Left cardiac atrium (tissue), 4 donors: ENCODE measurements around the gene TMEM74B. TPM values are rescaled to one million over a fixed set of nuclear protein-coding genes. Genes with fewer than 3 reads are reported as not detected.
"Not testable (repeated sequence)": the region's sequence is repeated elsewhere in the genome, so short reads cannot be mapped to it uniquely, and the experiment has no call there.

Experiments
- ATAC-seq, 2 donors: fragments of 200-7000 bp; cut with Tn5 transposase; one replicate each; pipeline ENCODE4 v1.9.1; 2020; ENCODE audit warnings: mild to moderate bottlenecking in 2 of 2, moderate library complexity in 2 of 2
- DNase-seq: peaks from one replicate; pipeline ENCODE4 v3.0.0-alpha.2; 2020
- intact Hi-C, 2 donors: fragments of 100-400 bp; cut with DNase I; formaldehyde crosslinking; loops; one replicate each; pipeline versions ENCODE4 v1.14.1 to v1.15.1; 2022 to 2023
- long read RNA-seq: library from polyadenylated mRNA; unstranded; transcript quantifications from one replicate; pipeline ENCODE4 v2.0.0, GENCODE V29; 2021
- total RNA-seq, 2 donors: library from RNA; stranded (reverse); fragmentation: NEBNext Ultra II Directional; extraction: Animal tissue kit (Norgen Biotek cat#: 25700); gene quantifications; one replicate each; pipeline ENCODE4 v1.2.1, GENCODE V29; 2021
- donor health status: DM: no; HTN: yes; CAD: no.
- donor health status: DM: no; HTN: yes; CAD: no; lungs with severe emphysema.
- donor health status: DM: yes; HTN: yes; CAD: no.
- donor health status: Dilated cardiomyopathy.

Gene TMEM74B
- 1 to 10 TPM; 6.4 to 6.5 TPM for total RNA-seq
- long read RNA-seq, partial matches to known transcripts, result 0 of 3 reads
- long read RNA-seq, other reads (novel, unspliced or antisense), result 2 of 3 reads

DNA sequence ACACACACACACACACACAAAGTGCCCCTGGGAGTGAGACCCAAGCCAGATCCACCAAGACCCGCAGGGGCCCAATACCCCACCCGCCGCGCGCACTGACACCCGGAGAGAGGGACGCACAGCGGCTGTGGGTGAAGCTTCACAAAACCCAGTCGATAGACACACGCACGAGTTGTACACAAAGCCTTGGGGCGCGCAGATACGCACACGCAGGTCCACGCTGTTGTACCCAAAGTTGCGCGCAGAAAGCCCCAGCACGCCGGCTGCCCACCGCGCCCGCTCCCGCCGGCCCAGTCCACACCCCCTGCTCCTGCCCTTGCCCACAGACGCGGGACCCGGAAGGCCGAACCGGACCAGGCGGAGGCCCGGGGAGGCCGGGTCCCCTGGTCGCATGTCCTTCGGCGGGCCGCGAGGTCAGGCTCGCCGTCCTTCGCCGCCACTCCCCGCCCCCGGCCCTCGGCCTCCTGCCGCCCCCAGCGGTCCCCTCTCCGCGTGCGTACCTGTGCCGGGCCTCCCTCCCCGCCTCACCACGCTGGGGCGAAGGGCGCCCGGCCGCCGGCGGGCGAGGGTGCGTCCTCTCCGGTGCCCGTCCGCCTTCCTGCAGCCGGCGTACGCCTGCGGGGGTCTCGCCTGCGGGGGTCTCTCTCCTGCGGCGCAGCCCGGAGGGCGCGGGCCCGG lies at the start of gene TMEM74B:
Gene TMEM74B, minus strand, starts transcription at position 344 of the 678 bp plus-strand sequence. CDS start 1,180 bp downstream, outside the sequence.
- DNase-seq (peak; percentile 27), ATAC-seq (peak; percentile 15 to 34)
- intact Hi-C loops, result no loop called here

DNA sequence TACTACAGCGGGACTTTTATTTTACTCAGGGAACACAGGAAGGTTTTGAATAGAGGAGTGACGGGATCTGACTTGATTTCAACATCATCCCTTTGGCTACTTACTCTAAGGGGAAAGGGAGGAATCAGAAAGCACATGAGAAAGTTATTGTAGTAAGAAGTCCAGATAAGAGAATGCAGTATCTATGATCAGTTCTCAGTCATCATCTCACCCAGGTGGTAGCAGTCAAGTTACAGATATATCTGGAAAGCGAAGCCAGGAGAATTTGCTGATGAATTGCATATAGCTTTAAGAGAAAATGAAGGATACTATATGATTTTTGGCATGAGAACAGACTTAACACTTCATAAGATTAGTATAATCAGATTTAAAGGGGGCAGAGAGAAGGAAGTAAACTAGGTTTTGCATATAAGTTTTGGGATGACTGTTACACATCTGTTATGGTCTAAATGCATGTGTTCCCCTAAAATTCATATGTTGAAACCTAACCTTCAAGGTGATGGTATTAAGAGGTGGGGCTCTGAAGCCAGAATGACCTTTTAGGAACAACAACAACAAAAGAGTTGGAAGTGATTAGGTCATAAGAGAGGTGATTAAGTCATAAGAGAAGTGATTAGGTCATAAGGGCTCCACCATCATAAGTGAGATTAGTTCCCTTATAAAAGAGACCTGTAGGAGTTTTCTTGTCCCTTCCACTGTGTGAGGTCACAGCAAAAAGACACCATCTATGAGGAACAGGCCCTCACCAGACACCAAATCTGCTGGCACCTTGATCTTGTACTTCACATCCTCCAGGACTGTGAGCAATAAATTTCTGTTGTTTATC lies 47.7 kb upstream of the TMEM74B start:
- intact Hi-C loops, result no loop called here
- DNase-seq (no peak), ATAC-seq (no peak)

DNA sequence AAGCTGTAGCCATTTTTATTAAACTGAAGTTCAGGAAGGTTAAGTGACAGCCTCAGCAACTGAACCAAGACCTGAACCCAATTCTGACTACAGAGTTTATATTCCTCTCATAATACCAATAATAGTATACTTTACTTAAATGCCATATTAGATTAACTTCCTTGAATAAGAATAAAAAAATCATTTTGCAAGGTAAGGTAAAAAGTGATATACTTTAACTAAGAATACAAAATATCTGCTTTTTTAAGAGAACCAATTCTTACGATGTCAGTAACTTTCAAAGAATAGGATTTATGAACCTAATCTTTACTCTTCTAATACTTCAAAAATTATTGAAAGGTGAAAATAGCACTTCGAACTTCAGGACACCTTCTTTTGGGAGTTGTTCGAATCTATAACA lies 44.8 kb upstream of the TMEM74B start:
- ATAC-seq, result no peak
- DNase-seq, result no peak
- intact Hi-C loops, result no loop called here

DNA sequence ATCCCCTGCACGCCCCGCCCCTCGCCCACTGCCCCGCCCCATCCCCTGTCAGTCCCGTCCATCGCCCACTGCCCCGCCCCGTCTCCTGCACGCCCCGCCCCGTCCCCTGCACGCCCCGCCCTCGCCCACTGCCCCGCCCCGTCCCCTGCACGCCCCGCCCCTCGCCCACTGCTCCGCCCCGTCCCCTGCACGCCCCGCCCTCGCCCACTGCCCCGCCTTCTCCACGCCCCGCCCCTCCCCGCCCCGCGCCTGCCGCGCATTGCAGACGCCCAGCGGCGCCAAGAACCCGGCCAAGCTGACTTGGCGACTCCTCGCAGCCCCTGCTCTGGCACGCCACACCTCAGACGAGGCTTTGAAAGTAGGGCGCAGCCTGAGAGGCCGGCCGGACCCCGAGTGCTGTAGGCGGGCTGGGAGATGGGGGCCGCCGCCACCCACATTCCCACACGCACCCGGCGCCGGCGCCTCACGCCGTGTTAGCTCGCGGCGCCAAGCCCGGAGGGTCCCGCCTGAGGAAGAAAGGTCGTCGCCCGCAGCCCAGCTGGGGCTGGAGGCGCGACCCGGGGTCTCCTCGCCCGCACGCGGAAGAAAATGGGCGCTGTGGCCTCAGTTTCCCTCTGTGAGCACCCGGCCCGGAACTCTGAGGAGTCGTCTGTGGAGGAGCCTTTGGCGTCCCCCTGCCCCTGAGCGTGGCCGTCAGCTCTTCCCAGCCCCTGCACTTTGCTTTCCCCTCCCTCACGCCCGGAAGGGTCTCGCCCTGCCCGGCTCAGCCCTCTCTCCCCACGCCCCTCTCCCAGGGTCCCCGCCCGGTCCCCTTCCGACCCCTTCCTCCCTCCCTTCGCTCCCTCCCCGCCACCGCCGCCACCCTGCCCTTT lies 41.2 kb upstream of the TMEM74B start, which contains the start of gene RAD21L1:
Gene RAD21L1, plus strand, starts transcription at position 262 of the 872 bp plus-strand sequence. CDS start 2,410 bp downstream, outside the sequence.
- DNase-seq, result peak; percentile 89
- intact Hi-C loops, result no loop called here
- ATAC-seq, result peak; percentile 96 to 98

DNA sequence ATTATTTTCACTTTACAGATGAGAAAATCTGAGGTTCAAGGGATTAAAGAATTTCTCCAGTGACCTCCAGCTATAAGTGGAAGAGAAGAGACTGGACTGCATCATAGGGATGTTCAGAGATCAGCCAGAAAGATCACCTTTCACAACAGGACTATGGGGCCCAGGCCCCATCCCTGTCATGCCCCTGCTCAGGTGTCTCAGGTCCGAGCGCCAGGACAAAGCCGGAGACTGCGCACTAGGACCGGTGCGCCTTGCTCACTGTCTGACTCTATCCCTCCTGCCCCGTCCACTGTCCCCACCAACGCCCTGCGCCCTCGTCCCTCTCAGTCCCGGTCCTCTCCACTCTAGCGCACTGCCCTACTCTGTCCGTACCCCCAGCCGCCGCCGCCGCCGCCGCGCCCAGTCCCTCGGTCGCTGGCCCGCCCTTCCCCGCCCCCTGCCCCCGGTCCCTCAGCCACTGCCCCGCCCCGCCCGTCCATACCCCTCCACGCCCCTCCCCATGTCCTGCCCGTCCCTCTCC lies 40.5 kb upstream of the TMEM74B start:
- intact Hi-C loops, result no loop called here
- no peak for DNase-seq
- peak in 1 of 2 donors; percentile 77 for ATAC-seq

DNA sequence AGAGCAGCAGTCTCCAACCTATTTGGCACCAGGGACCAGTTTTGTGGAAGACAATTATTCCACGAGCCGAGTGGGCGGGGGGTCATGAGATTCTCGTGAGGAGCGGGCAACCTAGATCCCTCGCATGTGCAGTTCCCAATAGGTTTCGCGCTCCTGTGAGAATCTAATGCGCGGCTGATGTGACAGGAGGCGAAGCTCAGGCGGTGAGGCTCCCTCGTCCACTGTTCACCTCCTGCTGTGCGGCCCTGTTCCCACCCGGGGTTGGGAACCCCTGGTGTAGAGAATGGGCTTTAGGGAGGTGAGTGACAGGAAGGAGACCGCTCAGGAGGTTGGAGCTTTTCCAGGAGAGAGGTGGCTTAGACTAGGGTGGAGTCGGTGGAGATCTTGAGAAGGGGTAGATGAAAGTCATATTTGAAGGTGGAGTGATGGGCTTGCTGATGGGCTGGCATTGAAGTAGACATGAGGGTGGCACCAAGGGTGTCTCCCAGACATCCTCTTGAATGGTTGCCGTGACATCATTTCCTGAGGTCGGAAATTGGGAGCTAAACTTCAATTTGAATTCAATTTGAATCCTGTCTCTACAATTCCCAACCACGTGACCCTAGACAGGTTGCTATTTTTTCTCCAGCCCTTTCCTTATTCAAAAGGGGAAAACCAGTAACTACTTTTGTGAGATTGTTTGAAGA lies 39.6 kb upstream of the TMEM74B start:
- intact Hi-C loops, result no loop called here
- DNase-seq (no peak), ATAC-seq (no peak)

DNA sequence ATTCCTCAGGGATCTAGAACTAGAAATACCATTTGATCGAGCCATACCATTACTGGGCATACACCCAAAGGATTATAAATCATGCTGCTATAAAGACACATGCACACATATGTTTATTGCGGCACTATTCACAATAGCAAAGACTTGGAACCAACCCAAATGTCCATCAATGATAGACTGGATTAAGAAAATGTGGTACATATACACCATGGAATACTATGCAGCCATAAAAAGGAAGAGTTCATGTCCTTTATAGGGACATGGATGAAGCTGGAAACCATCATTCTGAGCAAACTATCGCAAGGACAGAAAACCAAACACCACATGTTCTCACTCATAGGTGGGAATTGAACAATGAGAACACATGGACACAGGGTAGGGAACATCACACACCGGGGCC lies 38.0 kb upstream of the TMEM74B start:
- DNase-seq, ATAC-seq, intact Hi-C loops: not testable (repeated sequence)

DNA sequence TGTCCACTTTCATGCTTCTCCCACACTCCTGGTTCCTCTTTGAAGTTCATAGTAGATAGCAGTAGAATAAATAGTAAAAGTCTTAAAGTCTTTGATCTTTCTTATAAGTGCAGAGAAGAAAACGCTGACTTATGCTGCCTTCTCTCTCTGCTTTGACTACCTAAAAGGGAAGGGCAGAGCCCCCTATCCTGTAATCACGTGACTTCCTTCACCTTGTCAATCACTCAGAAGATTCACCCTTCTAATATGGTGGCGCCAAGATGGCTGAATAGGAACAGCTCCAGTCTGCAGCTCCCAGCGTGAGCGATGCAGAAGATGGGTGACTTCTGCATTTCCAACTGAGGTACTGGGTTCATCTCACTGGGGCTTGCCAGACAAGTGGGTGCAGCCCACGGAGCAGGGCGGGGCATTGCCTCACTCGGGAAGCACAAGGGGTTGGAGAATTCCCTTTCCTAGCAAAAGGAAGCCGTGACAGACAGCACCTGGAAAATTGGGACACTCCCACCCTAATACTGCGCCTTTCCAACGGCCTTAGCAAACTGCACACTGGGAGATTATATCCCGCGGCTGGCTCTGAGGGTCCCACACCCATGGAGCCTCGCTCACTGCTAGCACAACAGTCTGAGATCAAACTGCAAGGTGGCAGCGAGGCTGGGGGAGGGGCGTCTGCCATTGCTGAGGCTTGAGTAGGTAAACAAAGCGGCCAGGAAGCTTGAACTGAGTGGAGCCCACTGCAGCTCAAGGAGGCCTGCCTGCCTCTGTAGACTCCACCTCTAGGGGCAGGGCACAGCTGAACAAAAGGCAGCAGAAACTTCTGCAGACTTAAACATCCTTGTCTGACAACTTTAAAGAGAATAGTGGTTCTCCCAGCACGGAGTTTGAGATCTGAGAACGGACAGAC lies 32.0 kb upstream of the TMEM74B start:
- intact Hi-C loops, result loop anchor here (10.0 kb wide), 1 partner anchor 402 kb away; no protein-coding TSS in a partner anchor
- DNase-seq, ATAC-seq: not testable (repeated sequence)

DNA sequence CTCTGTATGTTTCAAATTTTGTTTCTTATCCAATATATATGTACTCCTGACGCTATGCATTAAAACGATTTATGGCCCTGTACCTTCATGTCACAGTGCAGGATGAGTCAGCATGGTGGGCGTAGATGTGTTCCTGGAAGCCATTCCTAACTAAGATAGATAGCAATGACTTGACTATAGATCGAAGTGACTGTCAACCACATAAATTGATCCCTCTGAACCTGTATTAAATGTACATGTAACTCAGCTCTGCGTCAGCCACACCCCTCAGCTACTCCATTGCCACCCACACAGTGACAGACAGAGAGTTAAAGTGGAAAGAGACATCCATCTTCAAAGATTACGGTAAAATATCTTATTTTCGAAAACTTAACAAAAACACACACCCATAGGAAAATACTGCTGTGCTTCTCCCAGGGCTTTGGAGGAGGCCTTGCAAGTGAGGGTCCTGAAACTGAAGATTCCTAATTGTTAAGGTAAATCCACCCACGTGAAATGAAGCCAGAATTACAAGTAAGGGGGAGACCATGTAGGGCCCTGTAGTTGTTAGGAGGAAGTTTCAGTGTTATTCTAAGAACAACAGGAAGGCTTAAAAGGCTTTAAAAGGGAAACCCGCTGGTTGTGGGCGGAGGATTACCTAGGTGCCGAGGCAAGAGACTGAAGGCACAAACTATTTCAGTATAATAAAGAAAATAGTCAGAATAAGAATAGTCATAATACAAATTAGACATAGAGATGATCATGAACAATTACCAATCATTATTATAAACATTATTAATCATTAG lies 30.8 kb upstream of the TMEM74B start:
- intact Hi-C loops, result loop anchor here (10.0 kb wide), 1 partner anchor 401 kb away; no protein-coding TSS in a partner anchor
- ATAC-seq (no peak), DNase-seq (no peak)

DNA sequence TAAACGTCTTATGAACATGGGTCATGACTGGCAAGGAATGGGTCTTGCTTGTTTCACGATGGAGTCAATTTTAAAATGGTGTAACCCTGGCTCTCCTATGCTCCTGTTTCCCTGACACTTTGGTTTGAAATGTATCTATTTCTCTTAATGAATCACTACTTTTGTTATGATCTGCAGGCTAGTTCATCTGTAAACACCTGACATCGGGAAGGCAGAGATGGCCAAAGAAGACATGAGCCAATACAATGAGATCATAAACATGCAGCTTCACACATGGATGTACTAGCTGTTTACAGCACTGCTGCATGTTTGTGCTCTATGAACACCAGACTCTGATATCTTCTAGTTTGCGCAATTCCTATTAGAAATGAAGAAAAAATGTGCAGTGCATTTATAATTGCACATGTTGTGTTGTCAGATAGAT lies 30.1 kb upstream of the TMEM74B start:
- intact Hi-C loops, result loop anchor here (5.0 to 10.0 kb wide), 2 partner anchors 98 to 400 kb away; partner anchors contain the start of gene PSMF1 (in 1 of the 2)
- ATAC-seq, result no peak
- no peak for DNase-seq

DNA sequence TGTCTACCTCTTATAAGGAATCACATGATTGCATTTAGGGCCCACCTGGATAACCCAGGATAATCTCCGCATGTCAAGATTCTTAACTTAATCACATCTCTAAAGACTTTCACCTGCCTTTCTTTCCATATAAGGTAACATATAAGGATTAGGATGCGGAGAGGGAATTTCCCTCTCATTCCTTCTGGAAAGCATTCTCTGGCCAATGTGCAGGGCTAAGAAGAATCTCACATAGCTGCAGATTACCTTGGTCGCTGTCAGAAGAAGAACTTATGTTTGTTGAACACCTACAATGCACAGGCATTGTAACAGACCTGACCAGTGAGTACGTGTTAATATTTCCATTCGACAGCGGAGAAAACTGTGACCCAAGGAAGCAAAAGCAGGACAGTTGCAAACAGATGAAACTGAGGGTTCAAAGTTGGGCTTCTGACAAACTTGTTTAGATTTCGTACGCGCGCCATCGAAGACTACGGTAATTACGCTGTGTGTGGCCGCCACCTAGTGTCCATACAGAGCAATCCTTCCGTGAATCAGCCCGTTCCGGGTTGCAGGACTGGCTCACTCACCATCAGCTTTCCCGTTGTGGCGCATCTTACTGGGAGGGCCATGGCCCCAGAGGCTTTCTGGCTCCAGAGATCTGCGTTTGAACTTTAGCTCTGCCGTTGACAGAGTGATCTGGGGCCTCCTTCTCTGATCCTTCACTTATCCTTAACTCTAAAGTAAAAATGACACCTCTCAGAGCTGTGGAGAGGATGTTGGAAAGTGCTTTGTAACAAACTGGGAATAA lies 28.0 kb upstream of the TMEM74B start:
- ATAC-seq, result peak; percentile 82 to 92
- intact Hi-C loops, result loop anchor here (5.0 to 10.0 kb wide), 2 partner anchors 96 to 398 kb away; partner anchors contain the start of gene PSMF1 (in 1 of the 2)
- DNase-seq, result peak; percentile 79

DNA sequence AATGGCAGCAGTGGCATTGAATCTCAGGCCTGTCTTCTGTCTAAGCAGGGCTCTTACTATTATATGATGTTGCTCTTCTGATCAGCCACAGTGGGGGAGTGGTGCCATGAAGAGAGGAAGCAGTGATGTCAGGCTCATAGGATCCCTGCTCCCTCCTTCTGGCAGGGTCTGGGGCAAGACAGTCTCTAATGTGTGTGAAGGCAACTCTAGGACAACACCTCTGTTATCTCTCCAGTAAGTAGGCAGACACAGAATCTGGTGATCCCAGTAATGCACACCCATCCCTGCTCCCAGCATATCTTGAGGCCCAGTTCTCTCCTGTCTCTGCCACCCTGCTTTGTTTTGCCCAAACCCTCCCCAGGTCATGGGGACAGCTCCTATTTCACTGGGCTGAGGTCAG lies 27.2 kb upstream of the TMEM74B start:
- ATAC-seq, result no peak
- intact Hi-C loops, result loop anchor here (5.0 to 10.0 kb wide), 2 partner anchors 95 to 397 kb away; partner anchors contain the start of gene PSMF1 (in 1 of the 2)
- DNase-seq, result no peak

DNA sequence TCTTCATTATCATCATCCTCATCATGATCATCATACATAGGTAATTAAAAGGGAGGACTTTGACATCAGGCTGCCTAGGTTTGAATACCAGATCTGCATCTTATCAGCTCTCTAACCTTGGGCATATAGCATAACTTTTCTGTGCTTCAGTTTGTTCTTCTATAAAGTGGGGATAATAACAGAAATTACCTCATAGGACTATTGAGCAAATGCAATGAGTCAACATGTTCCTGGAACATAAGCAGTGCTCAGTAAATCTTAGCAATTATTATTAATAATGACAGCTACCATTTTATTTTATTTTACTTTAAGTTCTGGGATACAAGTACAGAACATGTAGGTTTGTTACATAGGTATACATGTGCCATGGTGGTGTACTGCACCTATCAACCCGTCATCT lies 25.7 kb upstream of the TMEM74B start:
- no peak for ATAC-seq

DNA sequence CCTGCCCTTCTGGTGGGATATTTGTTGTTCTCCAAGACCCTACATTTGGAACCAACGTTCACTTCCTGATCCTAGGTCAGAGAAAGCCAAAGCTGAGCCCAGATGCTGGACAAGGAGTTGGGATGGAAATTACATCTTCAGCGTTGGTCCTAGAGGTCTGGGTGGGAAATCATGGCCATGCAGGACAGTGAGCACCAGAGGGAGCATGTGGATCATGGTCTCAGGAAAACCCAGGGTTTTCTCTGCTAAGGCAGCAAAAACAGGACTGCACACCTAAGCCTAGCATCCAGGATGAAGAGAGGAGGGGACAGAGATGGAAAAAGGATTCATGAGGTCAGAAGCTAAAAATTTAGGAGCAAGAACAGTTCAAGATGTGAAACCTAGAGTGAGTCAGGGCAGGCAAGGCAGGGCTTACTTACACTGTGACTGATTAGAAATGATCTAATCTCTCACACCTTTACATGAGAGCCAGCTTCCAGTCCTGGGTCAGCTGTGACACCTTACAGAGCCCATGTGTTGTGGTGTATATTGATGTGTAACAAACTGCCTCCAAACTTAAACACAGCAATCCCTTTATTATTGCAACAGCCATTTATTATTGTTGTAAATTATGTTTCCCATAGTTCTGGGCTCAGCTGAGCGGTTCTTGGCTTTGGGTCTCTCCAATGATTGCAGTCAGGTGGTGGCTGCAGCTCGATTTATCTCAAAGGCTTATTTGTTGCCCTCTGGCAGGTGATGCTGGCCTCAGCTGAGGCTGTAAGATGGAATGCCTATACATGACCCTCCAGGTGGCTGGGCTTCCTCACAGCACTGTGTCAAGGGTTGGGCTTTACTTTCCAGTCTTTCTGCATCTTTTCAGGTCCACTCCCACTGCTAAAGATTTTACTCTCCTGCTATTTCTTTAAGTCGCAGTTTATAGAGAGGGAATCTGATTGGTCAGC lies 24.9 kb upstream of the TMEM74B start:
- intact Hi-C loops, result loop anchor here (5.0 to 10.0 kb wide), 3 partner anchors 92 to 395 kb away; partner anchors contain the start of gene PSMF1 (in 1 of the 2)
- no peak for ATAC-seq

More for the DNA sequence above, 25.7 kb upstream of the TMEM74B start:
- DNase-seq, result no peak
- intact Hi-C loops, result loop anchor here (5.0 to 10.0 kb wide), 2 partner anchors 93 to 396 kb away; partner anchors contain the start of gene PSMF1 (in 1 of the 2)

More for the DNA sequence above, 24.9 kb upstream of the TMEM74B start:
- DNase-seq, result no peak
